H1 (cell line): Measurements from ENCODE around the gene PTPRG. TPM values are rescaled to one million over a fixed set of nuclear protein-coding genes. Genes with fewer than 3 reads are reported as not detected.

Source experiments
- JUN ChIP-seq: IDR thresholded peaks from 2 replicates; pipeline ENCODE4 v1.6.1; 2011; ENCODE audit warnings: low read depth, mild to moderate bottlenecking, improper control_type of control experiment, low read length
- RBBP5 ChIP-seq: IDR thresholded peaks from 2 replicates; pipeline ENCODE4 v1.7.1; 2012; ENCODE audit warnings: low read depth, mild to moderate bottlenecking, inconsistent platforms, low read length, moderate library complexity, borderline replicate concordance
- polyA plus RNA-seq, 7 experiments: library from polyadenylated mRNA; depleted of rRNA in 3 of 7; stranded (reverse) in 5 of 7; unstranded in 2 of 7; fragments of >200 nt in 5 of 7; fragments of 200-250 nt in 2 of 7; gene quantifications; 1 replicate in 5 of 7; 2 replicates in 1 of 7; 4 replicates in 1 of 7; pipeline versions ENCODE4 v1.2.1 to v1.2.3, GENCODE V29; 2011 to 2013; ENCODE audit warnings: missing spikeins in 2 of 7, mixed read lengths in 2 of 7
- total RNA-seq: library from RNA; stranded (reverse); fragmentation: NEBNext Ultra II Directional; extraction: Animal tissue kit (Norgen Biotek cat#: 25700); gene quantifications from 2 replicates; pipeline ENCODE4 v1.2.1, GENCODE V29; 2021

The PTPRG gene
- total and polyA plus RNA-seq, 2 of the 8 experiments (the other 6 are each of a cell fraction or from before 2014, with no cell fraction given), result 23.3 to 96.2 TPM

- no peak for TF ChIP-seq RBBP5
- TF ChIP-seq JUN, result no peak
Measured at GRCh38 chr3:62143843-62144450, 582.6 kb downstream of the PTPRG start (continued).
